T-cell (primary cell): Measurements from ENCODE around the gene CROCC2. TPM values are rescaled to one million over a fixed set of nuclear protein-coding genes. Genes with fewer than 3 reads are reported as not detected.

Experiments
- total RNA-seq, 35 experiments: library from RNA in 6 of 35; stranded (reverse) in 6 of 35; fragments of 120-200 nt in 1 of 35; gene quantifications; one replicate each; pipeline versions ENCODE4 v1.2.1 to v1.2.4 and lab custom pipeline; 2013 to 2026

The CROCC2 gene
- total RNA-seq, 5 donors from 2014 or later (not counting 1 experiment from before 2014, with no cell fraction given) = not detected

Other genes with a start within 250 kb of the CROCC2 start
- gene AQP12B, start 223.5 kb upstream of the CROCC2 start, total RNA-seq = not detected
- not detected for gene AQP12A, start 214.5 kb upstream of the CROCC2 start, total RNA-seq
- under 1 TPM in 3 of 5 donors, not detected in 2; 0.43 to 0.58 (median 0.51) TPM for gene KIF1A, start 86.1 kb upstream of the CROCC2 start, total RNA-seq
- under 1 TPM in 3 of 5 donors, not detected in 2; 0.41 to 0.88 (median 0.76) TPM for gene AGXT, start 37.5 kb upstream of the CROCC2 start, total RNA-seq
- not detected for gene MAB21L4, start 10.2 kb upstream of the CROCC2 start, total RNA-seq
- 10 to 100 TPM; 37.7 to 82.5 (median 69.4) TPM for gene SNED1, start 92.3 kb downstream of the CROCC2 start, total RNA-seq
- 100 to 1,000 TPM in 4 of 5 donors, 10 to 100 TPM in 1; 78.7 to 171 (median 109) TPM for gene MTERF4, start 196.0 kb downstream of the CROCC2 start, total RNA-seq
- 100 to 1,000 TPM in 4 of 5 donors, 10 to 100 TPM in 1; 80.5 to 272 (median 167) TPM for gene PASK, start 243.1 kb downstream of the CROCC2 start, total RNA-seq
- 10 to 100 TPM; 46.6 to 61.2 (median 53.8) TPM for gene PPP1R7, start 244.1 kb downstream of the CROCC2 start, total RNA-seq